Hypothalamus (tissue), 51 donors: Measurements from ENCODE around the gene SBDS.

Experiments
- DNase-seq, 51 donors: peaks; one replicate each; lab custom pipeline; 2025; lab: John Stamatoyannopoulos, UW

Gene SBDS

GRCh38 chr7:66948480-66949109 is 46.8 kb downstream of the SBDS start:
- no peak for DNase-seq

GRCh38 chr7:66946545-66946944 is 48.8 kb downstream of the SBDS start:
- DNase-seq: no peak

- DNase-seq: no peak
These were observed 56.1 kb downstream of the SBDS start for GRCh38 chr7:66939325-66939724.

GRCh38 chr7:66937940-66938339 is 57.4 kb downstream of the SBDS start:
- DNase-seq: no peak
